Body of pancreas (tissue), 4 donors: ENCODE results near the gene BAG5. TPM values are rescaled to one million over a fixed set of nuclear protein-coding genes. Genes with fewer than 3 reads are reported as not detected.

Experiments used
- ATAC-seq: fragments of 150-250 bp; one replicate; pipeline ENCODE4 v1.9.1; 2016
- DNase-seq, 4 donors: peaks; one replicate each; pipeline ENCODE4 v3.0.0-alpha.2; 2019
- H3K27ac ChIP-seq, 4 donors: fragments of 200-600 bp; sonication (generic); 1 replicate in 3 of 4; 2 replicates in 1 of 4; pipeline versions ENCODE4 v1.5.1 to v1.6.1; 2016 to 2019; ENCODE audit warnings: mild to moderate bottlenecking in 1 of 4, mixed read lengths in 1 of 4, moderate library complexity in 1 of 4
- H3K27me3 ChIP-seq, 2 donors: fragments of 200-600 bp; sonication (generic); one replicate each; pipeline ENCODE4 v1.6.0; 2016; ENCODE audit warnings: mild to moderate bottlenecking in 1 of 2
- H3K36me3 ChIP-seq, 2 donors: fragments of 200-600 bp; sonication (generic); replicated peaks in 1 of 2; 2 replicates each; pipeline ENCODE4 v1.5.1; 2016; ENCODE audit warnings: low read depth in 2 of 2; ENCODE audit not compliant: insufficient read depth in 1 of 2
- H3K4me1 ChIP-seq: fragments of 200-600 bp; sonication (generic); one replicate; pipeline ENCODE4 v1.6.0; 2016
- H3K4me3 ChIP-seq, 2 donors: fragments of 200-600 bp; sonication (generic); 1 replicate in 1 of 2; 2 replicates in 1 of 2; pipeline ENCODE4 v1.5.1; 2016 to 2019
- H3K9me3 ChIP-seq, 3 donors: fragments of 200-600 bp; sonication (generic); 1 replicate in 2 of 3; 2 replicates in 1 of 3; pipeline ENCODE4 v1.5.1; 2016
- POLR2A ChIP-seq, 3 donors: fragments of 450-650 bp; IDR thresholded peaks; one replicate each; pipeline ENCODE4 v1.6.1; 2016; ENCODE audit warnings: antibody characterized with exemption in 3 of 3, mild to moderate bottlenecking in 2 of 3
- WGBS, 2 donors: methylation state at CpG; one replicate each; pipeline ENCODE4 v1.1.5; 2017; 5-methylcytosine and 5-hydroxymethylcytosine counted together
- intact Hi-C: fragments of 100-400 bp; cut with DNase I; formaldehyde crosslinking; loops from one replicate; pipeline ENCODE4 v1.15.1; 2023
- small RNA-seq: library from RNA; depleted of rRNA; stranded (forward); fragments of <200 nt; gene quantifications from one replicate; pipeline ENCODE3, GENCODE V24; 2016
- total RNA-seq, 2 donors: library from RNA; depleted of rRNA; stranded (reverse); fragments of >200 nt; gene quantifications; one replicate each; pipeline ENCODE4 v1.1.0, GENCODE V29; 2016
- TF ChIP-seq, protein P1 (sequence below), 7 experiments: fragments of 450-650 bp in 4 of 7; fragments of 200-600 bp in 3 of 7; sonication (generic) in 3 of 7; IDR thresholded peaks; one replicate each; pipeline ENCODE4 v1.5.1; 2016 to 2019; ENCODE audit warnings: antibody characterized with exemption in 7 of 7

BAG5 gene
- total RNA-seq, 2 donors from 2014 or later, result 9.9 to 11.9 TPM

DNA sequence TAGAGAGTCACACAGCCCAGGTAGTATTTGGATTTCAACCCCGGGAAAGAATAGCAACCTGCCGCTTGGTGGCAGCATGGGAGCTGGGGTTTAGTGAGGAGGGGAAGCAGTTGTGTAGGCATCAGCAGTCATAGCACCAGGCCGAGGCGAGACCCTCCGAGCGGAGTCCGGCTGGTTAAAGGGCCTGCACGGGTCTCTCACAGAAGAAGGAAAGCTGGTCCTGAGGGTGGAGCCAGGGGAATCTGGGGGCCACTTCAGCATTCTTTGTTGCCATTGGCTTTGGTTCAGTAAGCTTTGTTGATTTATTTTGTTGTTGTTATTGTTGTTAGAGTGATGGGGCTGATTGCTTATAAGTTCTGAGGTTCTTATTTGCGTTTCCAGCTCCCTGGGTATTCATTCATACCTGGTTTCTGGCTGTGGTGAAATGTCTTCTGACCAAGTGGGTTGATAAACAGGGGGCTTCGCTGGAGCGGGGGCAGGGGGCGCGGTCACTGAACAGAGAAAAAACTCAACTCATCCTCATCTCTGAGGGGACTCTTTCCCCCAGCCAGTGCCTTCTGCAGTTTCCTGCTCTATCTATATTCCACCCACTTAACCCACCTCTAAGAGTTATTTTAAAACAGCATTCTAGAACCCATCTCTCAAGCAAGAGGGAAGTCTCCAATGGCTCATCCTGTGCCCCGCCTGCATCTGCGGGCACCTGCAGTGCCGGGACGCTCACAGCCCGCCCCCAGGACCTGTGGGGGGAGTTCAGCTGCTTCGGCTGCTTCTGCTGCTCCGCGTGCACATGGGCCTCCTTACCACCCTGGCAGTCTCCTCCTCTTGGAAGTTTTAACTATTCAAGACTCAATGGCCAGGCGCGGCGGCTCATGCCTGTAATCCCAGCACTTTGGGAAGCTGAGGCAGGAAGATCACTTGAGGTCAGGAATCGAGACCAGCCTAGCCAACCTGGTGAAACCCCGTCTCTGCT lies 51.4 kb downstream of the BAG5 start:
- DNase-seq (no peak), ATAC-seq (no peak)
- intact Hi-C loops, result no loop called here
- Histone ChIP-seq H3K36me3 (peaks cover 0 to 2% of the 10 kb centered on the region in 2 donors), H3K27ac (no peak overlapping the region), H3K4me1 (peaks cover 14% of the 10 kb centered on the region), H3K9me3 (no peaks in the 10 kb centered on the region), H3K27me3 (no peaks in the 10 kb centered on the region), H3K4me3 (no peak overlapping the region)
- no peak for TF ChIP-seq POLR2A (IDR thresholded peaks at IDR 0.05)
- TF ChIP-seq, protein P1, sequence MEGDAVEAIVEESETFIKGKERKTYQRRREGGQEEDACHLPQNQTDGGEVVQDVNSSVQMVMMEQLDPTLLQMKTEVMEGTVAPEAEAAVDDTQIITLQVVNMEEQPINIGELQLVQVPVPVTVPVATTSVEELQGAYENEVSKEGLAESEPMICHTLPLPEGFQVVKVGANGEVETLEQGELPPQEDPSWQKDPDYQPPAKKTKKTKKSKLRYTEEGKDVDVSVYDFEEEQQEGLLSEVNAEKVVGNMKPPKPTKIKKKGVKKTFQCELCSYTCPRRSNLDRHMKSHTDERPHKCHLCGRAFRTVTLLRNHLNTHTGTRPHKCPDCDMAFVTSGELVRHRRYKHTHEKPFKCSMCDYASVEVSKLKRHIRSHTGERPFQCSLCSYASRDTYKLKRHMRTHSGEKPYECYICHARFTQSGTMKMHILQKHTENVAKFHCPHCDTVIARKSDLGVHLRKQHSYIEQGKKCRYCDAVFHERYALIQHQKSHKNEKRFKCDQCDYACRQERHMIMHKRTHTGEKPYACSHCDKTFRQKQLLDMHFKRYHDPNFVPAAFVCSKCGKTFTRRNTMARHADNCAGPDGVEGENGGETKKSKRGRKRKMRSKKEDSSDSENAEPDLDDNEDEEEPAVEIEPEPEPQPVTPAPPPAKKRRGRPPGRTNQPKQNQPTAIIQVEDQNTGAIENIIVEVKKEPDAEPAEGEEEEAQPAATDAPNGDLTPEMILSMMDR (IDR thresholded peaks at IDR 0.05), result no peak
- 91 to 95% methylated on average over 24 to 26 of the region's 26 CpGs for WGBS, 2 donors

DNA sequence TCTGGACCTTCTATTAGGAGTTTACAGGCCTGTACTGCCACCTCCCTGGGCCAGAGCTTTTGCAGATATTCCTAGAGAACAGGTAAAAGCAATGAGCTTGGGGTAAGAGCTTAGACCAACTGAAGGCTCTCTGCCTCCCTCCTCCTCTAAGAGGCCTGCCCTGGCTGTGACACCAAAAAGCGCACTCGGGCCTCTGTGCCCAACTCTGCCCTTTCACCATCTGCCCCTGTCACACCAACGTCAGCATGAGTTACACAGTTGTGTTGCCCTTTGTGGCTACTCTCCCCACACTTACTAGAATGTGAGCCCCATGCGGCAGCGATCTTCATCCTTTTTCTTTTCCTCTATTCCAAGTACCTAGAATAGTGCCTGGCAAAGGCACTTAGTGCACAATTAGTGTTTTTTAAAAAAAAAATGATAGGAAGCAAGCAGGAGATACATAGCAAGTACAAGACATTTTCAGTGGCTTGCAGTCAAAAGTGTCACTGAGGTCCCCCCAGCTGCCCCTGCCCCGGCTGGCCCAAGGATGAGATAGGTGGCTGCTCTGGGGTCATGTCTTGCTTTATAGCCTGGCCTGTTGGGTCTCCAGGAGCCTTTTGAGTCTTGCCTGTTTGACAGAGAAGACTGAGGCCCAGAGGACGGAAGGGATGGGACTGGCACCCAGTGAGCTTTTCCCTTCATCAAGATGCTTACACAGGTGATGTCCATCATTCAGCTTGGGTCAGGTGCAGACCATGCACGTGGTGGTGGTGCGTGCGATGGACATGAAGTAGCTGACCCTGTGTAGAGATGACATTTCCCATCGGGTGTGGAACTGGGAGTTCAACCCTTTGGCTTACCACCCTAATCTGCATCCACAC lies 52.4 kb downstream of the BAG5 start:
- intact Hi-C loops, result no loop called here
- Histone ChIP-seq H3K4me1 (peaks cover 14% of the 10 kb centered on the region), H3K9me3 (no peaks in the 10 kb centered on the region), H3K36me3 (peaks cover 0 to 2% of the 10 kb centered on the region in 2 donors), H3K4me3 (no peak overlapping the region), H3K27me3 (no peaks in the 10 kb centered on the region), H3K27ac (no peak overlapping the region)
- 84 to 92% methylated on average over 9 to 11 of the region's 11 CpGs for WGBS, 2 donors
- DNase-seq, result no peak
- ATAC-seq, result no peak
- no peak for TF ChIP-seq POLR2A (IDR thresholded peaks at IDR 0.05)
- TF ChIP-seq, protein P1 (IDR thresholded peaks at IDR 0.05), result no peak

DNA sequence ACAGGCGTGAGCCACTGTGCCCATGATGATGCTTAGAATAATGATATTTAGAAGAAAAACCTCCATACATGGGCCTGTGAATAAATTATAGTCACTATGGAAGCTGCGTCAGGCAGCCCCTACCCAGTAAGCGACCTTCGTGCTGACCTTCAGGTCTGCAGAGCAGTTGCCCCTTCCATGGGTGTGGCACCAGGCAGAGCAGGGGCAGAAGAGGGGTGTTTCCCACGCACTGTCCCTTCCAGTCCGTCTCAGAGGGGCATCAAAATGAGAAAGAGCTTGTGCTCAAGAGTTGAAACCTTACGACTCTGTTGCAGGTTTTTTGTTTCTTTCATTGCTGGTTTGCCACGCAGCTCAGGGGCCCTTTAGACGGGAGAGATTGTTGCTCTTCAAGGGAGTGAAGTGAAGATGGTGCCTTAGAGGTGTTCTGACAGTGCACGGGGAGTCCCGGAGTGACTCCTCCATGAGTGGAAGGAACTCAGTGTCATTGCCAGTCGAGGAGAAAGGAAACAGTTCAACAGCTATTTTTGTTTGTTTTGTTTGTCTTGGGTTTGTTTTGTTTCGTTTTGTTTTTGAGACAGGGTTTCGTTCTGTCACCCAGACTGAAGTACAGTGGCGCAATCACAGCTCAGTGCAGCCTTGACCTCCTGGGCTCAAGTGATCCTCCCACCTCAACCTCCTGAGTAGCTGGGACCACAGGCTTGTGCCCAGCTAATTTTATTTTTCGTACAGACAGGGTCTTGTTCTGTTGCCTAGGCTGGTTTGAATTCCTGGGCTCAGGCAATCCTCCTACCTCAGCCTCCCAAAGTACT lies 53.7 kb downstream of the BAG5 start:
- Histone ChIP-seq H3K27me3 (no peaks in the 10 kb centered on the region), H3K4me3 (no peak overlapping the region), H3K27ac (no peak overlapping the region), H3K4me1 (peaks cover 14% of the 10 kb centered on the region), H3K9me3 (no peaks in the 10 kb centered on the region), H3K36me3 (peaks cover 0 to 11% of the 10 kb centered on the region in 2 donors)
- no peak for TF ChIP-seq POLR2A (IDR thresholded peaks at IDR 0.05)
- TF ChIP-seq, protein P1 (IDR thresholded peaks at IDR 0.05), result no peak
- no peak for ATAC-seq
- DNase-seq, result no peak
- 83 to 84% methylated on average over 16 of the region's 16 CpGs for WGBS, 2 donors
- intact Hi-C loops, result no loop called here

DNA sequence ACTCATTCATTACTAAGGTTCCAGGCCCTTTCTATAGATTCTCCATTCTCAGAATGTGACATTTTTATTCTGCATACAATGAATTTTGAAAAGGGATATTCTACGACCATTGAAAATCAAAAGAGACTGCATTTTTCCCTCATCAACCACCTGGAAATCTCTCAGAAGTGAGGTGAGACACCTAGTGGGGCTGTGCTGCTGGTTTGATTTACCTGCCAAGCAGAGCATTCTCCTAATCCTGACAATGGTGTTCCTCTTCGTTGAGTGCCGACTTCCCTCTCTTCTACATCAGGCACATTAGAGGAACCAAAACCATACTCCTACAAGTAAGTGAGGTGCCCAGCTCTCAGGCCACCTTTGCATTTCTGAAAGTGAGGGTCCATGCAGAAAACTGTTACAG lies 54.7 kb downstream of the BAG5 start:
- H3K27ac ChIP-seq, result no peak overlapping the region
- DNase-seq (no peak), ATAC-seq (no peak)
- WGBS, 2 donors, result 57 to 89% methylated on average over 3 of the region's 3 CpGs
- no peaks in the 10 kb centered on the region for H3K9me3 ChIP-seq
- H3K36me3 ChIP-seq, result peaks cover 0 to 20% of the 10 kb centered on the region in 2 donors
- H3K4me1 ChIP-seq, result peaks cover 6% of the 10 kb centered on the region
- no peak overlapping the region for H3K4me3 ChIP-seq
- intact Hi-C loops, result no loop called here
- TF ChIP-seq, protein P1 (IDR thresholded peaks at IDR 0.05), result no peak
- no peak for TF ChIP-seq POLR2A (IDR thresholded peaks at IDR 0.05)
- H3K27me3 ChIP-seq, result no peaks in the 10 kb centered on the region

Small RNAs within 50 kb of the gene (small RNA-seq; reads per million reads assigned to genes)
- not detected for gene RNU4-68P
- not detected for gene RNU7-160P

Other genes starting within 250 kb of the BAG5 start
- gene EIF5, start 228.4 kb downstream of the BAG5 start, total RNA-seq, result 100 to 1,000 TPM in 1 of 2 donors, 10 to 100 TPM in 1; 85.6 to 234 TPM
- gene MARK3, start 177.2 kb downstream of the BAG5 start, total RNA-seq, result 100 to 1,000 TPM in 1 of 2 donors, 10 to 100 TPM in 1; 87.2 to 147 TPM
- gene CKB, start 39.8 kb downstream of the BAG5 start, total RNA-seq, result 100 to 1,000 TPM in 1 of 2 donors, 10 to 100 TPM in 1; 92.1 to 146 TPM
- 10 to 100 TPM in 1 of 2 donors, 1 to 10 TPM in 1; 7.9 to 10.4 TPM for gene TRMT61A, start 33.5 kb downstream of the BAG5 start, total RNA-seq
- 10 to 100 TPM; 15.2 to 32.2 TPM for gene COA8, start 303 bp upstream of the BAG5 start, total RNA-seq
- 100 to 1,000 TPM; 199 to 292 TPM for gene KLC1, start 66.6 kb upstream of the BAG5 start, total RNA-seq
- gene XRCC3, start 152.8 kb upstream of the BAG5 start, total RNA-seq, result 1 to 10 TPM; 3.9 to 5.6 TPM
- 10 to 100 TPM; 32.9 to 82.4 TPM for gene ZFYVE21, start 153.2 kb upstream of the BAG5 start, total RNA-seq